Nephron (organoid): Measurements from ENCODE around the gene CDH11.
A peak's percentile ranks its signal among the peaks of the same experiment; 100 is the strongest.

Experiments used
- H3K27ac Mint-ChIP-seq, 3 experiments: 2 replicates each; pipeline ENCODE4 v1.8.0; 2020; ENCODE audit warnings: mixed read lengths in 3 of 3, mild to moderate bottlenecking in 2 of 3, moderate library complexity in 1 of 3
- H3K27me3 Mint-ChIP-seq: 2 replicates; pipeline ENCODE4 v1.8.0; 2021; ENCODE audit warnings: low read depth, mild to moderate bottlenecking, moderate library complexity, mixed read lengths
- H3K36me3 Mint-ChIP-seq: 2 replicates; pipeline ENCODE4 v1.8.0; 2020; ENCODE audit warnings: low read depth, mixed read lengths
- H3K4me1 Mint-ChIP-seq: 2 replicates; pipeline ENCODE4 v1.8.0; 2020; ENCODE audit warnings: mixed read lengths
- H3K4me3 Mint-ChIP-seq, 3 experiments: 2 replicates each; pipeline ENCODE4 v1.8.0; 2020; ENCODE audit warnings: mild to moderate bottlenecking in 3 of 3, mixed read lengths in 3 of 3, moderate library complexity in 2 of 3
- H3K9me3 Mint-ChIP-seq: 2 replicates; pipeline ENCODE4 v1.8.0; 2020; ENCODE audit warnings: mixed read lengths
- CTCF ChIP-seq, 3 experiments: fragments of 200-600 bp; sonication (generic); IDR thresholded peaks; one replicate each; pipeline ENCODE4 v1.5.0; 2021; ENCODE audit warnings: antibody characterized with exemption in 3 of 3; ENCODE audit not compliant: unreplicated experiment in 3 of 3

The CDH11 gene

GRCh38 chr16:65004570-65004969 is 117.3 kb downstream of the CDH11 start:
- TF ChIP-seq CTCF (IDR thresholded peaks at IDR 0.05; ENCODE audit: unreplicated experiment in 3 of 3), result no peak
- H3K4me1 Mint-ChIP-seq, result peaks cover 40% of the 10 kb centered on the region
- no peak overlapping the region for H3K27ac Mint-ChIP-seq
- no peaks in the 10 kb centered on the region for H3K9me3 Mint-ChIP-seq
- no peak overlapping the region for H3K4me3 Mint-ChIP-seq
- H3K36me3 Mint-ChIP-seq, result peaks cover 69% of the 10 kb centered on the region
- no peaks in the 10 kb centered on the region for H3K27me3 Mint-ChIP-seq

- peaks cover 76% of the 10 kb centered on the region for H3K36me3 Mint-ChIP-seq
- no peak for TF ChIP-seq CTCF (IDR thresholded peaks at IDR 0.05; ENCODE audit: unreplicated experiment in 3 of 3)
- no peak overlapping the region for H3K27ac Mint-ChIP-seq
- H3K27me3 Mint-ChIP-seq, result no peaks in the 10 kb centered on the region
- peaks cover 39% of the 10 kb centered on the region for H3K4me1 Mint-ChIP-seq
- H3K4me3 Mint-ChIP-seq, result no peak overlapping the region
- H3K9me3 Mint-ChIP-seq, result no peaks in the 10 kb centered on the region
These were observed 118.2 kb downstream of the CDH11 start for GRCh38 chr16:65003621-65004020.

- H3K27me3 Mint-ChIP-seq, result no peaks in the 10 kb centered on the region
- H3K4me3 Mint-ChIP-seq, result no peak overlapping the region
- H3K4me1 Mint-ChIP-seq, result peaks cover 39% of the 10 kb centered on the region
These were observed 119.6 kb downstream of the CDH11 start for GRCh38 chr16:65002265-65002664.

GRCh38 chr16:65000654-65001053 is 121.2 kb downstream of the CDH11 start:
- H3K36me3 Mint-ChIP-seq, result peaks cover 78% of the 10 kb centered on the region
- no peak overlapping the region for H3K27ac Mint-ChIP-seq

More at GRCh38 chr16:65002265-65002664, 119.6 kb downstream of the CDH11 start:
- TF ChIP-seq CTCF (IDR thresholded peaks at IDR 0.05; ENCODE audit: unreplicated experiment in 3 of 3), result no peak
- H3K36me3 Mint-ChIP-seq, result peaks cover 83% of the 10 kb centered on the region
- H3K27ac Mint-ChIP-seq, result peak overlapping the region; percentile 39 to 58 (median 45)
- H3K9me3 Mint-ChIP-seq, result no peaks in the 10 kb centered on the region

GRCh38 chr16:64997751-64998150 is 124.1 kb downstream of the CDH11 start:
- H3K4me3 Mint-ChIP-seq, result no peak overlapping the region
- H3K27ac Mint-ChIP-seq, result no peak overlapping the region
- TF ChIP-seq CTCF (IDR thresholded peaks at IDR 0.05; ENCODE audit: unreplicated experiment in 3 of 3), result no peak
- peaks cover 12% of the 10 kb centered on the region for H3K4me1 Mint-ChIP-seq
- H3K36me3 Mint-ChIP-seq, result peaks cover 83% of the 10 kb centered on the region
- H3K27me3 Mint-ChIP-seq, result no peaks in the 10 kb centered on the region
- no peaks in the 10 kb centered on the region for H3K9me3 Mint-ChIP-seq

More at GRCh38 chr16:65000654-65001053, 121.2 kb downstream of the CDH11 start:
- H3K4me3 Mint-ChIP-seq, result no peak overlapping the region
- no peaks in the 10 kb centered on the region for H3K27me3 Mint-ChIP-seq
- no peaks in the 10 kb centered on the region for H3K9me3 Mint-ChIP-seq
- peaks cover 27% of the 10 kb centered on the region for H3K4me1 Mint-ChIP-seq
- TF ChIP-seq CTCF (IDR thresholded peaks at IDR 0.05; ENCODE audit: unreplicated experiment in 3 of 3), result no peak

- H3K4me1 Mint-ChIP-seq, result peaks cover 5% of the 10 kb centered on the region
- no peaks in the 10 kb centered on the region for H3K27me3 Mint-ChIP-seq
- H3K4me3 Mint-ChIP-seq, result no peak overlapping the region
- no peak overlapping the region for H3K27ac Mint-ChIP-seq
- H3K9me3 Mint-ChIP-seq, result no peaks in the 10 kb centered on the region
- TF ChIP-seq CTCF (IDR thresholded peaks at IDR 0.05; ENCODE audit: unreplicated experiment in 3 of 3), result no peak
- peaks cover 83% of the 10 kb centered on the region for H3K36me3 Mint-ChIP-seq
These were observed 124.7 kb downstream of the CDH11 start for GRCh38 chr16:64997121-64997520.
